Thymus (tissue), 11 donors: ENCODE measurements around the gene TPCN1. TPM values are rescaled to one million over a fixed set of nuclear protein-coding genes. Genes with fewer than 3 reads are reported as not detected.

ENCODE experiments used
- DNase-seq, 9 donors: peaks; one replicate each; pipeline ENCODE4 v3.0.0-alpha.2; 2013; ENCODE audit warnings: low spot score in 9 of 9, low read depth in 6 of 9, missing footprints in 1 of 9
- H3K27ac ChIP-seq, 2 donors: one replicate each; pipeline ENCODE4 v1.5.1; 2013; ENCODE audit warnings: control low read depth in 1 of 2, low read depth in 1 of 2, low read length in 1 of 2, mild to moderate bottlenecking in 1 of 2, moderate library complexity in 1 of 2
- H3K27me3 ChIP-seq, 2 donors: one replicate each; pipeline ENCODE4 v1.5.1; 2013; ENCODE audit warnings: low read length in 1 of 2; ENCODE audit not compliant: control insufficient read depth in 2 of 2, insufficient read depth in 1 of 2
- H3K36me3 ChIP-seq, 2 donors: one replicate each; pipeline ENCODE4 v1.5.1; 2013; ENCODE audit warnings: low read length in 1 of 2, mild to moderate bottlenecking in 1 of 2, moderate library complexity in 1 of 2; ENCODE audit not compliant: control insufficient read depth in 2 of 2, insufficient read depth in 2 of 2
- H3K4me1 ChIP-seq, 2 donors: one replicate each; pipeline ENCODE4 v1.5.1; 2013; ENCODE audit warnings: low read length in 2 of 2; ENCODE audit not compliant: control insufficient read depth in 2 of 2, insufficient read depth in 2 of 2
- H3K4me3 ChIP-seq, 2 donors: one replicate each; pipeline ENCODE4 v1.5.1; 2013; ENCODE audit warnings: low read length in 2 of 2, control low read depth in 1 of 2, mild to moderate bottlenecking in 1 of 2
- H3K9me3 ChIP-seq, 2 donors: one replicate each; pipeline ENCODE4 v1.5.1; 2013; ENCODE audit warnings: low read length in 1 of 2, mild to moderate bottlenecking in 1 of 2; ENCODE audit not compliant: control insufficient read depth in 2 of 2, insufficient read depth in 1 of 2
- WGBS: extraction: QIAGEN DNeasy Blood & Tissue Kit; methylation state at CpG from one replicate; pipeline ENCODE4 v1.1.7; 2013; 5-methylcytosine and 5-hydroxymethylcytosine counted together
- polyA plus RNA-seq: library from polyadenylated mRNA; stranded (reverse); fragments of 200-250 nt; gene quantifications from one replicate; pipeline ENCODE4 v1.2.3, GENCODE V29; 2013
- total RNA-seq: library from RNA; stranded (reverse); fragments of 120-200 nt; gene quantifications from one replicate; pipeline ENCODE4 v1.2.4, GENCODE V29; 2013
- donor health status: healthy.

The TPCN1 gene
- total and polyA plus RNA-seq, 2 donors: 4.2 to 16.7 TPM

GRCh38 chr12:113326775-113327395, 105.6 kb downstream of the TPCN1 start:
- no peak overlapping the region for H3K27ac ChIP-seq
- 94% methylated on average over 4 of the region's 4 CpGs for WGBS
- H3K9me3 ChIP-seq: peaks cover 0 to 4% of the 10 kb centered on the region in 2 donors
- no peak for DNase-seq
- H3K4me3 ChIP-seq: no peak overlapping the region
- no peaks in the 10 kb centered on the region for H3K27me3 ChIP-seq
- H3K36me3 ChIP-seq: peaks cover 40 to 61% of the 10 kb centered on the region in 2 donors
- H3K4me1 ChIP-seq: no peaks in the 10 kb centered on the region

DNA sequence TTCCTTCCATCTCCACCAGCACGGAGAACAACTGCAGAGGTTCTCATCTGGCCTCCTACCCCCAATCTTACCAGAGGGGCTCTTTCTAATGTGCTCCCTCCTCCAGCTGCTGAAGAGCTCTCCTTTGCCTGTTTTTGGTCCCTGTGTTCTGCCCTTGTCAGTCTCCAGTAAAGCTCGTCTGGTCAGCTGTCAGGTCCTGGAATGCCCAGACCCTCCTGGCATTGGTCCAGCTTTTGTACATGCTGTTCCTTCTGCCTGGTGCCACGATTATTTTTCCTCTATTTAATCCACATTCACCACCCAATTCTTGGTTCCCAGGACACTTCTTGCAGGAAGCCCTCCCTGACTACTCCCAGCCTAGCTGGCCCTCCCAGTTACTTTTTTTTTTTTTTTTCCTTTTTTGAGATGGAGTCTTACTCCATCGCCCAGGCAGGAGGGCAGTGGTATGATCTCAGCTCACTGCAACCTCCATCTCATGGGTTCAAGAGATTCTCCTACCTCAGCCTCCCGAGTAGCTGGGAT, 107.2 kb downstream of the TPCN1 start:
- no peak for DNase-seq
- H3K9me3 ChIP-seq: no peaks in the 10 kb centered on the region
- WGBS: 97% methylated on average over 5 of the region's 5 CpGs

GRCh38 chr12:113329022-113329790, 107.9 kb downstream of the TPCN1 start:
- no peak overlapping the region for H3K27ac ChIP-seq
- peaks cover 44 to 55% of the 10 kb centered on the region in 2 donors for H3K36me3 ChIP-seq
- no peaks in the 10 kb centered on the region for H3K27me3 ChIP-seq
- H3K9me3 ChIP-seq: no peaks in the 10 kb centered on the region
- WGBS: 98% methylated on average over 9 of the region's 9 CpGs
- peaks cover 11 to 15% of the 10 kb centered on the region in 2 donors for H3K4me1 ChIP-seq
- no peak overlapping the region for H3K4me3 ChIP-seq
- DNase-seq: no peak

More for the DNA sequence above, 107.2 kb downstream of the TPCN1 start:
- Histone ChIP-seq H3K4me3 (no peak overlapping the region), H3K27me3 (no peaks in the 10 kb centered on the region), H3K4me1 (peaks cover 9% of the 10 kb centered on the region in 2 donors), H3K27ac (no peak overlapping the region), H3K36me3 (peaks cover 44 to 58% of the 10 kb centered on the region in 2 donors)

DNA sequence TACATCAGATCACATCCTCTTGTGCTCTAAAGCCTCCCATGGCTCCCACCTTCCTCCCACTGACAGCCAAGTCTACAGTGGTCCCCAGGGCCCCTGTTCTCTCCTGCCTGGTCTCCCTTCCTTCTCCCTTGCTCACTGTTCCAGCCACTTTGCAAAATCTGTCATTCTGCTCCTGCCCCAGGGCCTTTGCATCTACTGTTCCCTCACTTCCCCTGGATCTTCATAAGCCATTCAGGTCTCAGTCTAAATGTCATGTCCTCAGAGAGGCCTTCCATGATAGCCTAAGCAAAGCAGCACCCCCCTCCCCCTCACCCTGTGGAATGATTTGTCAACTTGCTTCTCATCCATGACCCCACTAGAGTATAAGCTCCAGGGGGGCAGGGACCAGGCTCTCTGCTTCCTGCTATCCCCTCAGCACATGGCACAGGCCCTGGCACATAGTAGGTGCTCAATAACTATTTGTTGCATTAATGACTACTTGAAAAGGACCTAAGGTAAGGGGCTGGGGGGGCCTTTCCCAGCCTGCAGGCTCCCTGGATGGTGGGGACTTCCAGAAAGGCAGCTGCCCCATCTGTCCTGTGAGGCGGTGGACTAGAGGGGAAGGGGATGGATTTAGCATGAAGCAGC, 108.6 kb downstream of the TPCN1 start:
- Histone ChIP-seq H3K36me3 (peaks cover 44 to 55% of the 10 kb centered on the region in 2 donors), H3K9me3 (no peaks in the 10 kb centered on the region), H3K4me3 (no peak overlapping the region), H3K27ac (no peak overlapping the region), H3K27me3 (no peaks in the 10 kb centered on the region), H3K4me1 (peaks cover 11 to 15% of the 10 kb centered on the region in 2 donors)
- WGBS: 100% methylated on average over 1 of the region's 1 CpG
- DNase-seq: no peak

DNA sequence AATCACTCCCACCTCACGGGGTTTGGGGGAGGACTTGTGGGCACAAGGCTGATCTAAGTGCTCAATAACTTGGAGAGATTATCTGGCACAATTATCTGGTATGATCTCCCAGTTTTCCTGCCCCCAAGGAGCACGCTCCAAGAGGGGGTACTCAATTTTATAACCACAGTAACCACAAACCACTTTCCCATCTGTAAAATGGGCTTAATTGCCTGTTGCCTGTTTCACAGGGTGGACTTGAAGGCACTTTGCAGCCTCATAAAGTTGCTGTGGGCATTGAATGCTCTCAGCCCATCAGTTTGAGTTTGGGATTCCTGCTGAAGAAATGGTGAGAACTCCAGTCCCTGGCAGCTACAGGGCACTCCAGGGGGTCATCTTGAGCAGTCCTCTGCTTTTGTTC, 109.2 kb downstream of the TPCN1 start:
- DNase-seq: no peak
- Histone ChIP-seq H3K4me3 (no peak overlapping the region), H3K9me3 (no peaks in the 10 kb centered on the region), H3K27me3 (no peaks in the 10 kb centered on the region), H3K27ac (no peak overlapping the region), H3K36me3 (peaks cover 44 to 55% of the 10 kb centered on the region in 2 donors), H3K4me1 (peaks cover 11 to 18% of the 10 kb centered on the region in 2 donors)
- WGBS: 96% methylated on average over 2 of the region's 2 CpGs

GRCh38 chr12:113332688-113333417, 111.6 kb downstream of the TPCN1 start:
- Histone ChIP-seq H3K27me3 (no peaks in the 10 kb centered on the region), H3K27ac (no peak overlapping the region), H3K4me1 (peaks cover 11 to 18% of the 10 kb centered on the region in 2 donors), H3K4me3 (peak overlapping the region; percentile 71 to 80), H3K9me3 (no peaks in the 10 kb centered on the region), H3K36me3 (peaks cover 38 to 45% of the 10 kb centered on the region in 2 donors)
- 72% methylated on average over 17 of the region's 17 CpGs for WGBS
- no peak for DNase-seq

DNA sequence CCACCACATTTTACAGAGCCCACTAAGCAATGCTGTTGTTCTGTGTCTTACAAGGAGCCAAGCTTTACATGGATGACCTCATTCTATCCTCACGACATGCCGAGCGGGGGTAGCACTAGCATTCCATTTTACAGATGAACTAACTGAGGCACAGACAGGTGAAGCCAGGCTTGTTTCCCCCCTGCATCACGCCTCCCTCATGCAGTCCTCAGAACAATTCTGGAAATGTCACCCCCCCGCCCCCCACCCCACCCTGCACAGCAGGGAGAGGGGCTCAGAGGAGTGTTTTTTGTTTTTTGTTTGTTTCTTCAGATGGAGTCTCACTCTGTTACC, 112.1 kb downstream of the TPCN1 start:
- Histone ChIP-seq H3K9me3 (no peaks in the 10 kb centered on the region), H3K4me3 (peak overlapping the region; percentile 71 to 80), H3K27ac (no peak overlapping the region), H3K4me1 (peaks cover 11 to 18% of the 10 kb centered on the region in 2 donors), H3K27me3 (no peaks in the 10 kb centered on the region), H3K36me3 (peaks cover 38 to 39% of the 10 kb centered on the region in 2 donors)
- DNase-seq: no peak
- 88% methylated on average over 5 of the region's 5 CpGs for WGBS

DNA sequence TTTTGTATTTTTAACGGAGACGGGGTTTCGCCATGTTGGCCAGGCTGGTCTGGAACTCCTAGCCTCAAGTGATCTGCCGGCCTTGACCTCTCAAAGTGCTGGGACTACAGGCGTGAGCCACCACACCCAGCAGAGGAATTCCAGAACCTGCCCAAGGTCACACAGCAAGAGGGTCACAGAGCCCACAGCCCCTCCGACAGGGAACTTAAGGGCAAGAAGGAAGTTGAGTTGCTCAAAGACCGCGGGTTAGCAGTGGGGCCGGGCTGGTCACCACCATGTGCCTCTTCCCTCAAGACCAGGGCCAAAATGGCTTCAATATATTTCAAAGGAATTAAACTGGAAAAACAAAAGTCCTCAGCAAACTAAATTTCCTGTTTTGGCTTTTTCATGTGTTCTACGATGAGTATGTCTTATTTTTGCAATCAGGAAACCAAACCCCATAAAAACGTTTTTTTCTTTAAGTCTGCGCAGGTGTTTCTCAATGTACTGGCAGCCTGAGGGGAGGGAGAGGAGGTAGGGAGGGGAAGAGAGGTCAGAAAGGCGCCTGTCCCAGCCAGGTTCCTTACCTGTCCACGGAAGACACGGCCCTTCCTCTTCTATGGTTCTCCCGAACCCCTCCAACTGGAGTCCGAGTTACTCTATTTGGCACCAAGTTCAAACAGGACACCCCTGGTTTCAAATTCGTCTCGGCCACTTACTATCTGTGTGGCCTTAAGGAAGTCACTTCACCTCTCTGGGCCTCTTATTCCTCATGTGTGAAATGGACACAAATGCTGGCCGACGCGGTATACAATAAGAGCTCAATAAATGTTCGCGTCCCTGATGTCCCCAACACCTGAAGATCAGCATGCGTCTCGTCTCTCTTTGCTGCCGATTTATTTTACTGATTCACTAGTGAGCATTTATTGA, 112.9 kb downstream of the TPCN1 start:
- H3K27me3 ChIP-seq: no peaks in the 10 kb centered on the region
- peak overlapping the region; percentile 71 to 80 for H3K4me3 ChIP-seq
- 17% methylated on average over 27 of the region's 27 CpGs for WGBS
- no peaks in the 10 kb centered on the region for H3K9me3 ChIP-seq
- DNase-seq: peak; percentile 16 to 76 (median 36)
- peak overlapping the region; percentile 58 to 62 for H3K27ac ChIP-seq
- peaks cover 34 to 37% of the 10 kb centered on the region in 2 donors for H3K36me3 ChIP-seq
- H3K4me1 ChIP-seq: peaks cover 11 to 18% of the 10 kb centered on the region in 2 donors
